GM12872 (cell line): ENCODE results near the gene ENHO.

Experiments used
- CTCF ChIP-seq: IDR thresholded peaks from 3 replicates; pipeline ENCODE4 v1.5.1; 2011; ENCODE audit warnings: low read depth, mild to moderate bottlenecking, low read length, moderate library complexity; ENCODE audit not compliant: insufficient read depth

Gene ENHO

GRCh38 chr9:34522091-34522887 lies 501 bp downstream of the ENHO start:
- TF ChIP-seq CTCF: no peak

- TF ChIP-seq CTCF: no peak
Measured at GRCh38 chr9:34521406-34522045, 1.3 kb downstream of the ENHO start.

GRCh38 chr9:34520505-34521385 lies 2.0 kb downstream of the ENHO start:
- no peak for TF ChIP-seq CTCF

GRCh38 chr9:34520096-34520495 lies 2.7 kb downstream of the ENHO start:
- no peak for TF ChIP-seq CTCF

- no peak for TF ChIP-seq CTCF
Measured at GRCh38 chr9:34519321-34520020, 3.3 kb downstream of the ENHO start.

- no peak for TF ChIP-seq CTCF
Measured at GRCh38 chr9:34518896-34519295, 3.9 kb downstream of the ENHO start.
